ENCODE results near the gene SLCO2A1. TPM values are rescaled to one million over a fixed set of nuclear protein-coding genes. Genes with fewer than 3 reads are reported as not detected.

Gene SLCO2A1
- total and polyA plus RNA-seq, 11 donors: 2.8 to 28.4 (median 13.9) TPM

DNA sequence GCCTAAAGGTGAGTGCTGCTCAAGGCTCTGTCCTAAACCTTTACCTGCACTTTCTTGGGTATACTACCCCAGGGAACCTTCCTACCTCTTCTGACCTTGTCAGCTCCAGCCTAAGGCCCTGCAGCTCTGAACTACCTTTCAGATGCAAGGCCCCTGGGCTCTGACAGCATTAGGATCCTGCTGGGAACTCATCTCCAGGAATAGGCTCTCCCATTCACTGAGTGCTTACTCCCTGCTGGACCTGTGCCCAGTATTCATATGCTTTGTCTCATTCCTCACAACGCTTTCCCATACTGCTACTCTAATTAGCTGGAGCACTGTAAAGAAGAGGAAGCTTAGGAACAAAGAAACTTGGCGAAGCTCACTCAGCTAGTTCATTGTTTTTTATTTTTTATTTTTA, 80.3 kb downstream of the SLCO2A1 start:
- Histone ChIP-seq H3K9me3 (no peaks in the 10 kb centered on the region), H3K4me3 (no peak overlapping the region), H3K4me1 (peaks cover 0 to 52% (median 25%) of the 10 kb centered on the region in 12 donors), H3K27me3 (no peaks in the 10 kb centered on the region), H3K27ac (peak overlapping the region; percentile 16 to 83 (median 66)), H3K36me3 (no peaks in the 10 kb centered on the region)
- ATAC-seq (peak in 3 of 4 donors; percentile 47 to 68 (median 61)), DNase-seq (peak in 2 of 5 donors; percentile 46 to 70)
- intact Hi-C loops (cut with DNase I): loop anchor here in 1 of 10 donors (2.0 to 5.0 kb wide), 2 partner anchors 37 to 83 kb away; no protein-coding TSS in a partner anchor
- no peak for TF ChIP-seq POLR2A (IDR thresholded peaks at IDR 0.05)
- TF ChIP-seq, protein P1, sequence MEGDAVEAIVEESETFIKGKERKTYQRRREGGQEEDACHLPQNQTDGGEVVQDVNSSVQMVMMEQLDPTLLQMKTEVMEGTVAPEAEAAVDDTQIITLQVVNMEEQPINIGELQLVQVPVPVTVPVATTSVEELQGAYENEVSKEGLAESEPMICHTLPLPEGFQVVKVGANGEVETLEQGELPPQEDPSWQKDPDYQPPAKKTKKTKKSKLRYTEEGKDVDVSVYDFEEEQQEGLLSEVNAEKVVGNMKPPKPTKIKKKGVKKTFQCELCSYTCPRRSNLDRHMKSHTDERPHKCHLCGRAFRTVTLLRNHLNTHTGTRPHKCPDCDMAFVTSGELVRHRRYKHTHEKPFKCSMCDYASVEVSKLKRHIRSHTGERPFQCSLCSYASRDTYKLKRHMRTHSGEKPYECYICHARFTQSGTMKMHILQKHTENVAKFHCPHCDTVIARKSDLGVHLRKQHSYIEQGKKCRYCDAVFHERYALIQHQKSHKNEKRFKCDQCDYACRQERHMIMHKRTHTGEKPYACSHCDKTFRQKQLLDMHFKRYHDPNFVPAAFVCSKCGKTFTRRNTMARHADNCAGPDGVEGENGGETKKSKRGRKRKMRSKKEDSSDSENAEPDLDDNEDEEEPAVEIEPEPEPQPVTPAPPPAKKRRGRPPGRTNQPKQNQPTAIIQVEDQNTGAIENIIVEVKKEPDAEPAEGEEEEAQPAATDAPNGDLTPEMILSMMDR (IDR thresholded peaks at IDR 0.05): no peak
- 23 to 68% (median 47%) methylated on average over 2 of the region's 2 CpGs for WGBS, 4 donors

DNA sequence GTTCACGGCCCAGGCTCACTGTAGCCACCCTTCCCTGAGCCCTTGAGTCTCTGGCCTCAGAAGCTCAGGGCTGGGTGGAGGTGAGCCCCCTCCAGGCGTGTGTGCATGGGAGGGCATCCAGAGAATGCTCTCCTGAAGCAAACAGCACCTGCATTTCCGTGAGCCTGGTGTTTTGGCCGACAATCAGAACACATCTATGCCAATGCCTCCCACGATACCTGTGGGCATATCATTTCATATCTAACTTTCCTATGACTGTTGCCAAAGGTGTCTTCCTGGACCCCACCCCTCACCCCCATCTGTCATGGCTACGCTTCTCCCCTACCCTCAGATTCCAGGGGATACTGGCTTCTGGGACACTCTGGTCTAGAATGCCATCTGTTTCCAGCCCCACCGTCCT, 80.7 kb downstream of the SLCO2A1 start:
- Histone ChIP-seq H3K4me1 (peaks cover 0 to 56% (median 29%) of the 10 kb centered on the region in 12 donors), H3K27me3 (no peaks in the 10 kb centered on the region), H3K36me3 (no peaks in the 10 kb centered on the region), H3K9me3 (no peaks in the 10 kb centered on the region), H3K4me3 (no peak overlapping the region), H3K27ac (peak overlapping the region; percentile 16 to 83 (median 66))
- TF ChIP-seq POLR2A (IDR thresholded peaks at IDR 0.05): no peak
- TF ChIP-seq, protein P1 (IDR thresholded peaks at IDR 0.05): no peak
- intact Hi-C loops (cut with DNase I): loop anchor here in 1 of 10 donors (2.0 to 5.0 kb wide), 2 partner anchors 38 to 83 kb away; no protein-coding TSS in a partner anchor
- DNase-seq (no peak), ATAC-seq (no peak)
- WGBS, 4 donors: 70 to 80% (median 77%) methylated on average over 7 of the region's 7 CpGs

DNA sequence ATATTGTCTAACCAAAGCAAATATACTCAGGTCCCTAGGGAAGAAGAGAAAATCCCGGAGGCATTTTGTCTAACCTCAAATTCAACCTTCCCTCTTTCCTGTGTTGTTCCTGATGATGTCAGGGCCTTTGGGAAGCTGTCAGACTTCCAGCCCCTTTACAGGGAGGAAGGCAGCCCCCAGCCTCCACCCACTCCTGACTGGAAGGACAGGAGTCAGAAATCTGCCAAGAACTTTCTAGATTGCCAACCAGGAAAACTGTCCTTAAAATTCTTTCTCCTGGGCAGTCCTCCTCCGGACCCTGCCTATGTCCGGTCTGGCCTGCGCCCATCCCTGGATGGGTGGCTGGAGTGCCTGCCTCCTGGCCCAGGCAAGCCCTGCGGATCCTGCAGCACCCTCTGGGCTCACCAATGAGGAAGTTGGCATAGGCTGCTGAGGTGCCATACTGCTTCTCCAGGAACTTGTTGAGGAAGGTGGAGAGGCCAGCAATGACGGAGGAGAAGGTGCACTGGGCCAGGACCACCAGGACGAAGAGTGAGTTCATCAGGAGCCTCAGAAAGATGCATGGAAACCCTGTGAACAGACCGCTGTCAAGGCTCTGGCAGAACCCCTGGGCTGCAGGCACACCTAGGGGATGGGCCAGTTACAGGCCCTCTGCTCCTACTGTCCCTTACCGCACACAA, 81.5 kb downstream of the SLCO2A1 start:
- Histone ChIP-seq H3K4me1 (peaks cover 0 to 61% (median 32%) of the 10 kb centered on the region in 12 donors), H3K36me3 (no peaks in the 10 kb centered on the region), H3K27me3 (no peaks in the 10 kb centered on the region), H3K4me3 (no peak overlapping the region), H3K27ac (peak overlapping the region; percentile 16 to 83 (median 66)), H3K9me3 (no peaks in the 10 kb centered on the region)
- intact Hi-C loops (cut with DNase I): loop anchor here in 1 of 10 donors (2.0 to 5.0 kb wide), 2 partner anchors 39 to 84 kb away; no protein-coding TSS in a partner anchor
- TF ChIP-seq, protein P1 (IDR thresholded peaks at IDR 0.05): no peak
- TF ChIP-seq POLR2A (IDR thresholded peaks at IDR 0.05): no peak
- ATAC-seq: peak in 3 of 4 donors; percentile 23 to 48 (median 30)
- peak in 2 of 5 donors; percentile 39 to 49 for DNase-seq
- WGBS, 4 donors: 54 to 73% (median 71%) methylated on average over 7 to 9 of the region's 9 CpGs

DNA sequence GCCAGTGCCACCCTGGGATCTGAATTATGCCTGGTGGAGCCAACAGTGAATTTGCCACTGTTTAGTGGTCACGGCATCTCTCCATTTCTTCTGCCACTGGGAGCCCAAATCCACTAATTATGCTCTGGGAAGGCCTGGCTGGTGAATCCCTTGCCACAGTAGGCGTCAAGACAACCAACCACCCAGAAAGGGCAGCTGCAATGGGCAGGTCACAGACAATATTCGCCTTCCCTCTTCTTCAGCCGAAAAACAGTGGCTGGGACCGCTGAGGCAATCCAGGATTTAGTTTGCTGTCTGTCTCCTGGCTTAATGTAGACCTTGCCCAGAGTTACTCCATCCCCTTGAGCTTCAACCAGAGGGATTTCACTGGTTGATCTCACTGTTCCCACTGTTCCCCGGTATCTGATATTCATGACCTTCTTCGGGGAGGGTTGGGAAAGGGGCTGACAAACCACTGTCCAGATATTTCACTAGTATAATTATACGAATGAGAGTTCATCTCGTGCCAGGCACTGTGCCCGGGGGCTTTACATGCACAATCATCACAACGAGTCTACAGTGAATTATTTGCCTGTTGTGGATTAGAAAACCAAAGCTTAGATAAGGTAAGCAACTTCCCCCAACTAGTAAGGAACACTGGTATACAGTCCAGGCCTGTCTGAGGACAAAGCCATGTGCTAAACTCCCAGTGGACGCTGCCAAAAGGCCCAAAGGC, 84.2 kb downstream of the SLCO2A1 start:
- no peak for ATAC-seq
- Histone ChIP-seq H3K27ac (peak overlapping the region; percentile 5 to 74 (median 42)), H3K27me3 (no peaks in the 10 kb centered on the region), H3K9me3 (no peaks in the 10 kb centered on the region), H3K4me3 (no peak overlapping the region), H3K4me1 (peaks cover 0 to 61% (median 32%) of the 10 kb centered on the region in 12 donors), H3K36me3 (no peaks in the 10 kb centered on the region)
- no peak for TF ChIP-seq POLR2A (IDR thresholded peaks at IDR 0.05)
- TF ChIP-seq, protein P1 (IDR thresholded peaks at IDR 0.05): no peak
- 85 to 89% (median 87%) methylated on average over 11 to 12 of the region's 12 CpGs for WGBS, 4 donors
- DNase-seq: no peak
- intact Hi-C loops (cut with DNase I): loop anchor here in 2 of 10 donors (2.0 to 5.0 kb wide), 2 partner anchors 41 to 87 kb away; no protein-coding TSS in a partner anchor
